ENCODE results near the gene TSPYL1.

The TSPYL1 gene

DNA sequence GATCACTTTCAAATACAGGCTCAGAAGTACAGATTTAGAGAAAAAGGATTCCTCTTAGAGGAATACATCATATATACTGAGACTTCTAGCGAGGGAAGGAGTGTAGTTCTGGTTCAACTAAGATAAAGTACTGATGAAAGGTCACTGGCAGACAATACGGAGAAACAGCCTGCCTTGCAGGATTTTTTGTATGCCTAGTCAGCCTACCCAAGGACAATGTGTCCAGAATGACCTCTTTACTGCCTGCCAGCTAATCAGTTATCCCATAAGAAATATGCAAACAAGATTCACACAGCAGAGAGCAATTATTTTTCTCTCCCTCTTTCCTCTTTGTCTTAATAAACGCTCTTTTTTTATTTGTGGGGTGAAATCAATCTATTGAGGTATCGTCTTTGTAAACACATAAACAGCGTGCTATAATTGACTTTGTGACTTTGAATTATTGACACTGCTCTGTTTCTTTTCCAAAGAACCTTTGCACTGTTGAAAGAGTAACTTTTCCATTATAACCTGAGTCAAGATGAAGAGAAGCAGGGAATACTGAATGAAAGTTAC is 24.4 kb downstream of the TSPYL1 start:
- no peak for DNase-seq

DNA sequence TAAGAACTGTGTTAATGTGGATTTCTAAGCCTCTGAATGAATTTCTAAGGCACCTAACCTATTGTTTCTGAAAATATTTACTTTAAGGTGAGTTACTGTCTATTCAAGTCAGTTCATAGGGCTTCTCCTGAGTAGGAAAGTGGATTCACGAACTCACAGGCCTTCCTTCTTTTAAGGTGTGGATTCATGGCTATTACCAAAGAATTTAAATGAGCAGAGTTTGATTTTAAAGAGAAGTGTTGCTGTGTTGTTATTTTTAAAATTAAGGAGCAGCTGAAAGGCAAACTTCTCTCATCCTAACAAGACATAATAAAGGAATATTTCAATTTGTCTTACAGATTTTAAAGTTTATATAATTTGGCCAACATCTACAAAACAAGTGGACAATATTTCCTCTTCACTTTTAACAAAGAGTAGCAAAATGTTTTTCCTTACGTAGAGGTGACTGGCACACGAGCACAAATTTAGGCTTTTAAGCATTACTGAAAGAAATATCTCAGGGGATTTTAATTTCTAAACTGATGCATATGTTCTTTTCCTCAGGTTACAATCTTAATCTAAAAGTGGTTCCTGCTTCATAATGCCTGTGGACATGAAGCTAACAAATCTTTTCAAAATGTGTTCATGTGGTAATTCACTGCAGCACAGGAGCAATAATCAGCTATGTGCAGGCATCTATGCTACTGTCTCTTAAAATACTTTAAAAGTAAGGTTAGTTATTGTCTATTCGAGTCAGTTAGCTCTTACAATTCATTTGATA is 25.3 kb downstream of the TSPYL1 start:
- no peak for DNase-seq

DNA sequence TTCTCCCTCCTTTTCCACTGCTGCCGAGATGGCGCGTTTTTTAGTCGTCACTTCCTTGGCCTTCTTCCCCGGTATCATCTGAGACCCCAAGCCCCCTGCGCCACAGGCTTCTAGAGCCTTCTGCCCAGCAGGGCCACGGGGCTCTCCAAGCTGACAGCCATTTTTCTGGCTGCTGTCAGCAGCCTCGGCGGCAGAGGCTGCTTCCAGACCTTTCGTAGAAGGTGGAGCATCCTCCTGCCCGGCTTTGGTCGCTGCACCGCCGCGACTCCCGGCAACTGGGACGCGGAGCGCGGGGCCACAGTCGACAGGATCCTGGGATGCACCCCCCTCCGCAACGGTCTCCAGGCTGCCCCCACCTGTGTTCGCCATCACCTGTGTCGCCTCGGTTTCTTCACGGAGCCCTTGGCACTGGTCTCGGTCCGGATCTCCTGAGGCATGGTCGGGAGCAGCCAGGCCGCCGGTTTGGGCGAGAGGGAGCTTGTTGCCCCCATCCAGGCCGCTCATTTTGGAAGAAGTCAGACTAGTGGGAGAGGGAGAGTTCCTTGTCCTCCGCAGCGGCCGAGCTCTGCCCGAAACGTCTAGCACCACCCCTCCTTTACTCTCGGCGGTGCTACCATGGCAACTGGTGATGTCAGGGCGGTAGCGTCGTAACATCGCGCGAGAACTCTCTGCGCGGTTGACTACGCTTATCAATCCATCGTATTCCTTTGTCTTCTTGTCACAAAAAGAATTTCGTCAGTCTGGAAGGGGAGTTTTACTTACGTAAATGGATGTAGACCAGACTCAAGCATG is 26.0 kb downstream of the TSPYL1 start, which contains the start of gene TSPYL4:
Gene TSPYL4 (minus strand): TSS at position 571 of the 792 bp plus-strand sequence. CDS start 67 bp downstream, at position 504.
- DNase-seq, result peak; percentile 92

DNA sequence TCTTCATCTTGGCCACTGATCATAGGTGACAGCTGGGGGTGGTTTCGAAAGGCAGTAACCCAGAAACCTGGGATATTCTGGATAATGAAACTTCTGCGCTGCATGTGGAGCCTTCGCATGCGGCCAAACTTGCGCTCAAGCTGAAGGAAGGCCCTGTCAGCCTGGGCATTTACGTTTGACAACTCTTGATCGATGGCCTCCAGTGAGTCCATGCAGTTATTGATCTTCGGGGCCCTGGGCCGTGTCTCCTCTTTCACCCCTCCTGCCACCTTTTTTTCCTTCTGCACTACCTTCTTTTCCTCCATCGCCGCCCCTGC is 26.6 kb downstream of the TSPYL1 start:
- no peak for DNase-seq

DNA sequence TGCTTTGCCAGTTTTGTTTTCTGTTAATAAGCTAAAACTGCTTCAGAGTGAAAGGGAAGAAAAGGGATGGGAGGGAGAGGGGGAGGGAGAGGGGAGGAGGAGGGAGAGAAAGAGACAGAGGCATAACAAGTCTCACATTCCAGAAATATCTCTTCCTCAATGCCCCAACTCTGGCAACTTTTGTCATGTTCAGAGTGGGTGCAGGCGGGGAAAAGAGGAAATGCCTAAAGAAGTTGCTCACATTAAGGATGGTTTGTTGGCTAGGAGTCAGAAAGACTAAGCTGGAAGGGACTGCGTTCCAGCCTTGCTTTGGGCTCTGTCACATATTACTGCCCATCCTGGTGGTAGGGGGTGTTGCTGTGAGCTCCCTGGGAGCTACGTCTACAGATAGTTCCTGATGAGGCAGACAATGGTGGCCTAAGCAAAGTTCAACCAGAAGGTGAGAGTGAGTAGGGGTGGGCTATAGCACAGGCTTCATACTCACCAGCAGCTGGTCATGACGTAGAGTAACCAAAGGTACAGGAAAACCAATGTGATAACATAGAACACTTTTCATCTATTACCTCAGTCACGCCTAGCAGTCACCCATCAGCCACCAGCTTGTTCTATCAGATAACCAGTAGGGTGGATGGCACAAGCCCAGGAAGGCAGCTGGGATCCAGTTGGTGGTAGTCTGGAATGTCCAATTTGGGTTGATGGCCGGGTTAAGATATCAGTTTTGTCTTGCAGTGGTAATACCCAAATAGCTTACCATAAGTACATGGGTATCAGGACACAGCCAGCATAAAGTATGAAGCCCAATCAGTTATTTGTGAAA is 28.0 kb downstream of the TSPYL1 start:
- DNase-seq, result no peak

DNA sequence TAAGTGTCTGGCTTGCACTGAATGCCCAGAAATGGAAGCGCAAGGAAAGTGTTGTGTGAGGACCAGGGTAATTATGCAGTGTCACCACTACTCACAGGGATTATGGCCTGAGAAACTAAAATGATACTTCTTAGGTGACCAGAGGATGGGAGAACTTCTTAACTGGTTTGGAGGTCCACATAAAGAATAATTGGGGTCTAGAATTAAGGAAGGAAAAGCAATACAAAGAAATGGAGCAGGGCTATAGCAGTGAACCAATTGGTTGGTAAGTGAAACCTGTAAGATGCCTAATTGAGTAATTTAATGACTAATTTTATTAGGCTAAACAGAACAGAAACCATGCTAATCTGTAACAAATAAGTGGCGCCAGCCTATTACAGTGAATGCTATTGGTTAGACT is 31.2 kb downstream of the TSPYL1 start:
- no peak for DNase-seq

DNA sequence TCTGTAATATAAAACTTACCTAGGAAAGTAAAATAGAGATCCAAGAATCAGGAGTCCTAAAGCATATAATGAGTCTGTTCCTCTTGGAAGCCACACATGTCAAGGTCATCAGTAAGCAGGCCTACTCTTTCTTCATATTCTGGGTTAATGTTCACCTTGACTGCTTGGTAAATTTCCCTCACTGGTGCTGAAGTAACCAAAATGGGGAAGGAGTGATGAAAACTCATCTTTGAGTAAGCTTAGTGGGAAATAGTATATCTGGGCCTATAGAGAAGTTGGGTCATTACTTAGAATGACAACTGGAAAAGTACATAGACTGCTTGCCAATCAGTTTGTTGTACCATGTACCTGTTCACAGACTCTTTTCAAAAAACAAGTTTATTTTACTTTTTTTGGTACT is 32.4 kb downstream of the TSPYL1 start:
- DNase-seq, result no peak

DNA sequence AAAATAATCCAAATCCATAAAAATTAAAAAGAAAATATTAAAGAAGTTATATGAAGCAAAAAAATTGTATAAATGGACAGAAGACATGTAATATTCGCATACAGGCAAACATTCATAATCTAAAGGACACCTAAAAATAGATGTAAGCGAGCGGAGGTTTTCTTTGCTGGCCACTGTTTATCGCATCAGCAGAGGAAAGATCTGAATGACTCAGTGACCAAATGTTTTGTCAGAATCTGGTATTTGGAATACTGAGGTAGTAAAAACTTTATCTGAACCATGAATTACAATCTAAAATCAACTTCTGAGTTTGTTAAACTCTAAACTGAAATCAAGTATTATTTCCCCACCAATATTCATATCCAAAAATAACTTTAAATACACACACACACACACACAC is 33.6 kb downstream of the TSPYL1 start:
- no peak for DNase-seq

DNA sequence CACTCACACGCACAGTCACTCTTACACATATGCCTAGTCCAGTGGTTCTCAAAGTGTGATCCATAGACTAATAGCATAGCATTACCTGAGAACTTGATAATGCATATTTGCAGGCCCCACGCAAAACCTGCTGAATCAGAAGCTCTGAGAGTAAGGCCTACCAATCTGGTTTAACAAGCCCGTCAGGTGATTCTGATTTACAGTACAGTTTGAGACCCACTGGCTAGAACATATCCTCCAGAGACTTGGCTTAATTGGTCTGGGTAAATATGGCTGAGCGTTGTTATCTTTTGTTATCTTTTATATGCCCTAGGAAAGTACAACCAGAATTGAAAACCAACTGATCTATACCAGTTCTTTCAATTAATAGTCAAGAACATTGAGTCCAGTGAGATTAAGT is 35.4 kb downstream of the TSPYL1 start:
- no peak for DNase-seq

DNA sequence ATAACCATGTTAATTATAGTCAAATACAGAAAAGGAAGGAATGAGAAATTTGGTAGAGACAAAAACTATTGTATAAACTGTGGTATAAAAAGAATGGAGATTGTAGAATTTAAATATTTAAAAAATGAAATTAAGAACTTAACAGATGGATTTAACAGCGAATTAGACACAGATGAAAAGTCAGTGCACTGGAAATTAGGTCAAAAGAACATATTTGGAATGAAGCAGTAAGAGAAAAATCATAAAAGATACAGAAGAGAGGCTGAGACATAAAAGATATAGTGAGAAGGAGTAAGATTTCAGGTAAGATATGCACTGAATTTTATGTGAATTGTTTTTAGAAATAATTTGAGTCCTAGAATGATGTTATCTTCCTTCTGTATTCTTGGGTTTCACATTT is 39.9 kb downstream of the TSPYL1 start:
- no peak for DNase-seq

DNA sequence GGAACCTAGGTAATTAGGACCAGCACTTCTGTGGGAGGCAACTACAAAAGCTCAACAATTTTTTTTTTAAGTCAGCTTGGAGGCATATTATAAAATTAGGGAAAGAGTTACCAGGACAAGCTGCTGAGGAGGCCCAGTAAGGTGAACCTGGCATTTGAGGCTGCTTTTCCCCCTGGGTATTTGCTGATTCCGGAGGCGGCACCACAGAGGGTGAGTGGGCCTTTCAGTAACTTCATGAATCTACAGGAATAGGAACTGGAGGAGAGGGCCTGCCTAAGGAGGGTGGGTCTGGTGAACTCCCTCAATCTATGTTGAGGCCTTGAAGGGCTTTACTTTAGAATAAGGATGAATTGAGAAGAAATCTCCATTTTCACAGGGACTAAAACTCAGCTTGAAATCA is 40.5 kb downstream of the TSPYL1 start:
- no peak for DNase-seq

DNA sequence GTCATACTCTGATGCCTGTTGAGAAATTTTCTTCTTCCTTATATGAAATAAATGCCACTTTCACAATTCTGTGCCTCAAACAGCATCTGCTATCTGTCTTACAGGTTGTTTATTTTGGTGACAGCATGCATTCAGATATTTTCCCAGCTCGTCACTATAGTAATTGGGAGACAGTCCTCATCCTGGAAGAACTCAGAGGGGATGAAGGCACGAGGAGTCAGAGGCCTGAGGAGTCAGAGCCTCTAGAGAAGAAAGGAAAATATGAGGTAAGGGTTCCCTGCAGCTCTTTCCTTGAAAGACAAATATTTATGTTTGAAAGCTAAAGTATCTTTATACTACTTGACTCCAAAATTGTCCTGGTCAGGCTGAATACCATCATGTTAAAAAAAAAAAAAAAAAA is 41.6 kb downstream of the TSPYL1 start:
- DNase-seq, result no peak

DNA sequence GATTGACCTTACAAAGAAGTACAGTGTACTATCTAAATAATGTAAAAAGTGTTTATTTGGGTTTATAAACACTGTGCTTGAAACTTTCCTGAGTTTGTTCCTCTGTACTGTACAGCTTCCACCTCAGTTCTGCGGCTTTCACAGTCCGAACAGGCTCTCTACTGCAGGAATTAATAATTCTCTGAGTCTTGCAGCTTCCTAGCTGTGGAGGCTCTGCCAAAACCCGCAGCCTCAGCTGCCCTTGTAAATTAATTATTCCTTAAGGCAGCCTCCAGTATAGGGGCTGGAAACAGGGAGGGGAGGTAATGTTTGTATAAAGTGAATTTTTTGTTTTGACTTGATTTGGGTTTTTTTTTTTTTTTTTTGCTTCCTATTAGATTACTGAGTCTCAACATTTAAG is 45.0 kb downstream of the TSPYL1 start:
- DNase-seq, result no peak

DNA sequence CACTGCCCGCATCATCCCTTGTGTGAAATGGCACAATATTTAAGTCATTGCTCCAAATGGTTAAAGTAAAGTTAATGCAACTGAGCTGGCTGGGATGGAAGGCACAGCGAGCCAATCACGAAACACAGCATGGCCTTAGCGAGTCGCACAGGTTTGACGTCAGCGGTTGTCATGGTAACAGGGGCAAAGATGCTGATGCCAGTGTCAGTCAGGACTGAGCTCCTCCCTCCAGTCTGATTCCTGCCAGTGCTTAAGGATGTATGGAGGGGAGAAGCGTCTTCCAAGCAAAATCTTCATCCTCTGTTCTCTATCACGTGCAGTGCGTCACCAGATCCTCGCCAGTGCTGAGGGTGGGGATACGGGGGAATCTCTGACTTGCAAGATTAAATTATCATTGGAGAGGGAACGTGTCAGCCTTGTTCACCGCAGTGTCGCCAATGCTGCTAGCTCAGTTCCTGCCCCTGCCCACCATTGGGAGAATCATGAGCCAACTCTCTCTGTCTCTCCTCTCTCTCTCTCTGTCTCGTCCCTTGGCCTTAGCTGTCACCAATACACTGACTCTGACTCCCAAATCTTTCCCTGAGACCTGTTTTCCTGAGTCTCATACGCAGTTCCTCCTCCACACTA is 50.3 kb downstream of the TSPYL1 start:
- DNase-seq, result no peak

Data from effector CD4-positive, alpha-beta T cell (primary cell).